IPS DF 4.7 (cell line): Measurements from ENCODE around the gene CMTM1.

Experiments
- DNase-seq: peaks from one replicate; pipeline ENCODE4 v3.0.0-alpha.2; 2013; ENCODE audit warnings: low spot score; ENCODE audit errors: extremely low read depth

The CMTM1 gene

GRCh38 chr16:66566051-66566901 lies at the start of gene CMTM1:
TSS of gene CMTM1 (plus strand) at chr16:66566439. CDS start at chr16:66566514, 75 bp downstream.
- no peak for DNase-seq

GRCh38 chr16:66516509-66516807 lies 49.8 kb upstream of the CMTM1 start:
- no peak for DNase-seq

GRCh38 chr16:66516808-66517585 lies 49.2 kb upstream of the CMTM1 start:
- no peak for DNase-seq

- no peak for DNase-seq
These were observed 48.5 kb upstream of the CMTM1 start for GRCh38 chr16:66517586-66518263.

- no peak for DNase-seq
These were observed 46.5 kb upstream of the CMTM1 start for GRCh38 chr16:66519482-66520373.

- no peak for DNase-seq
These were observed 45.7 kb upstream of the CMTM1 start for GRCh38 chr16:66520406-66521170.

- DNase-seq = no peak
These were observed 45.0 kb upstream of the CMTM1 start for GRCh38 chr16:66521252-66521713.

- no peak for DNase-seq
These were observed 44.1 kb upstream of the CMTM1 start for GRCh38 chr16:66521951-66522771.

GRCh38 chr16:66522816-66523590 lies 43.2 kb upstream of the CMTM1 start:
- DNase-seq = no peak

GRCh38 chr16:66523861-66524354 lies 42.3 kb upstream of the CMTM1 start:
- DNase-seq = no peak

GRCh38 chr16:66524601-66525164 lies 41.6 kb upstream of the CMTM1 start:
- no peak for DNase-seq

- DNase-seq = no peak
These were observed 40.7 kb upstream of the CMTM1 start for GRCh38 chr16:66525396-66526180.

GRCh38 chr16:66528294-66528693 lies 37.9 kb upstream of the CMTM1 start:
- no peak for DNase-seq

GRCh38 chr16:66529475-66529874 lies 36.8 kb upstream of the CMTM1 start:
- DNase-seq = no peak

GRCh38 chr16:66534376-66534799 lies 31.9 kb upstream of the CMTM1 start:
- DNase-seq = no peak

- DNase-seq = no peak
These were observed 29.7 kb upstream of the CMTM1 start for GRCh38 chr16:66536525-66536924.

- no peak for DNase-seq
These were observed 29.0 kb upstream of the CMTM1 start for GRCh38 chr16:66537236-66537635.
